NT2/D1 (cell line): ENCODE results near the gene PIK3C2G.

Source experiments
- SUZ12 ChIP-seq: IDR thresholded peaks from 2 replicates; pipeline ENCODE4 v1.6.1; 2011; ENCODE audit not compliant: insufficient read length, insufficient read depth; ENCODE audit errors: extremely low read depth
- YY1 ChIP-seq: IDR thresholded peaks from 2 replicates; pipeline ENCODE4 v1.6.1; 2011; ENCODE audit not compliant: insufficient read length, insufficient read depth
- ZNF274 ChIP-seq: IDR thresholded peaks from 2 replicates; pipeline ENCODE4 v1.6.1; 2011; ENCODE audit warnings: mild to moderate bottlenecking, low read depth, low read length

- TF ChIP-seq YY1 = no peak
- TF ChIP-seq ZNF274 = no peak
- no peak for TF ChIP-seq SUZ12
These were observed 6.2 kb downstream of the PIK3C2G start for GRCh38 chr12:18267427-18268099.
